Activated CD4-positive, alpha-beta memory T cell treated with anti-CD3 and anti-CD28 coated beads, Interleukin-2, amount 10 ng/mL, durations not matched to agents 7 days and 5 days (primary cell): ENCODE measurements around the gene OLIG3. TPM values are rescaled to one million over a fixed set of nuclear protein-coding genes. Genes with fewer than 3 reads are reported as not detected.

Experiments
- CTCF ChIA-PET: fragments of 350-600 bp; sonication (Branson Sonifier 250); formaldehyde crosslinking; loops from one replicate; lab custom pipeline; 2021; ENCODE audit warnings: antibody characterized with exemption, inconsistent platforms; lab: Charles Lee
- POLR2A ChIA-PET: fragments of 350-600 bp; sonication (Branson Sonifier 250); formaldehyde crosslinking; loops from one replicate; lab custom pipeline; 2021; ENCODE audit warnings: antibody characterized with exemption; lab: Charles Lee
- DNase-seq: peaks from one replicate; pipeline ENCODE4 v3.0.0-alpha.2; 2020
- H3K27ac Mint-ChIP-seq: one replicate; pipeline ENCODE4 v1.8.0; 2021; ENCODE audit warnings: mild to moderate bottlenecking, mixed read lengths
- H3K27me3 Mint-ChIP-seq: one replicate; pipeline ENCODE4 v1.8.0; 2021; ENCODE audit warnings: mixed read lengths
- H3K36me3 Mint-ChIP-seq: one replicate; pipeline ENCODE4 v1.8.0; 2021; ENCODE audit warnings: low read depth, mixed read lengths
- H3K4me1 Mint-ChIP-seq: one replicate; pipeline ENCODE4 v1.8.0; 2021; ENCODE audit warnings: mixed read lengths
- H3K4me3 Mint-ChIP-seq: one replicate; pipeline ENCODE4 v1.8.0; 2021; ENCODE audit warnings: mild to moderate bottlenecking, mixed read lengths
- H3K9me3 Mint-ChIP-seq: one replicate; pipeline ENCODE4 v1.8.0; 2021; ENCODE audit warnings: mixed read lengths
- total RNA-seq, 2 experiments: library from RNA; stranded (reverse); gene quantifications; one replicate each; pipeline ENCODE4 v1.2.3, GENCODE V29; 2021

The OLIG3 gene
- total RNA-seq, 2 experiments from 2014 or later, result 0.45 TPM

- ChIA-PET CTCF (no interaction called here), POLR2A (no interaction called here)
- no peak for DNase-seq
- Mint-ChIP-seq H3K27ac (no peak overlapping the region), H3K27me3 (peaks cover 37% of the 10 kb centered on the region), H3K9me3 (no peaks in the 10 kb centered on the region), H3K4me3 (no peak overlapping the region), H3K4me1 (no peaks in the 10 kb centered on the region), H3K36me3 (no peaks in the 10 kb centered on the region)
These were observed 19.1 kb downstream of the OLIG3 start for GRCh38 chr6:137475103-137475502.

GRCh38 chr6:137473598-137473997 lies 20.6 kb downstream of the OLIG3 start:
- no peak overlapping the region for H3K27ac Mint-ChIP-seq
- no peaks in the 10 kb centered on the region for H3K4me1 Mint-ChIP-seq
- no peak overlapping the region for H3K4me3 Mint-ChIP-seq
- no peaks in the 10 kb centered on the region for H3K36me3 Mint-ChIP-seq
- ChIA-PET POLR2A (no interaction called here), CTCF (no interaction called here)
- H3K9me3 Mint-ChIP-seq, result no peaks in the 10 kb centered on the region
- peaks cover 35% of the 10 kb centered on the region for H3K27me3 Mint-ChIP-seq
- no peak for DNase-seq

GRCh38 chr6:137472641-137473137 lies 21.5 kb downstream of the OLIG3 start:
- Mint-ChIP-seq H3K9me3 (no peaks in the 10 kb centered on the region), H3K27me3 (peaks cover 33% of the 10 kb centered on the region), H3K36me3 (no peaks in the 10 kb centered on the region), H3K4me1 (no peaks in the 10 kb centered on the region), H3K27ac (no peak overlapping the region), H3K4me3 (no peak overlapping the region)
- ChIA-PET POLR2A (no interaction called here), CTCF (no interaction called here)
- DNase-seq, result no peak

GRCh38 chr6:137471986-137472385 lies 22.2 kb downstream of the OLIG3 start:
- peaks cover 28% of the 10 kb centered on the region for H3K27me3 Mint-ChIP-seq
- ChIA-PET POLR2A (no interaction called here), CTCF (no interaction called here)
- no peaks in the 10 kb centered on the region for H3K9me3 Mint-ChIP-seq
- no peaks in the 10 kb centered on the region for H3K4me1 Mint-ChIP-seq
- H3K4me3 Mint-ChIP-seq, result no peak overlapping the region
- no peak overlapping the region for H3K27ac Mint-ChIP-seq
- no peak for DNase-seq
- H3K36me3 Mint-ChIP-seq, result no peaks in the 10 kb centered on the region

- ChIA-PET POLR2A (no interaction called here), CTCF (no interaction called here)
- Mint-ChIP-seq H3K27ac (no peak overlapping the region), H3K4me3 (no peak overlapping the region), H3K9me3 (no peaks in the 10 kb centered on the region), H3K36me3 (no peaks in the 10 kb centered on the region), H3K27me3 (peaks cover 26% of the 10 kb centered on the region), H3K4me1 (no peaks in the 10 kb centered on the region)
- no peak for DNase-seq
These were observed 22.7 kb downstream of the OLIG3 start for GRCh38 chr6:137471497-137471896.

- CTCF ChIA-PET, result no interaction called here
- DNase-seq, result no peak
- no peak overlapping the region for H3K27ac Mint-ChIP-seq
- no peaks in the 10 kb centered on the region for H3K36me3 Mint-ChIP-seq
- no peaks in the 10 kb centered on the region for H3K9me3 Mint-ChIP-seq
- peaks cover 13% of the 10 kb centered on the region for H3K27me3 Mint-ChIP-seq
- POLR2A ChIA-PET, result no interaction called here
- no peaks in the 10 kb centered on the region for H3K4me1 Mint-ChIP-seq
- no peak overlapping the region for H3K4me3 Mint-ChIP-seq
These were observed 27.0 kb downstream of the OLIG3 start for GRCh38 chr6:137467211-137467610.

GRCh38 chr6:137465378-137466009 lies 28.7 kb downstream of the OLIG3 start:
- H3K27ac Mint-ChIP-seq, result no peak overlapping the region
- no peak overlapping the region for H3K4me3 Mint-ChIP-seq
- POLR2A ChIA-PET, result no interaction called here

GRCh38 chr6:137452333-137452894 lies 41.8 kb downstream of the OLIG3 start:
- Mint-ChIP-seq H3K9me3 (no peaks in the 10 kb centered on the region), H3K27ac (no peak overlapping the region), H3K27me3 (peaks cover 10% of the 10 kb centered on the region), H3K4me3 (no peak overlapping the region), H3K36me3 (no peaks in the 10 kb centered on the region), H3K4me1 (no peaks in the 10 kb centered on the region)
- DNase-seq, result no peak
- POLR2A ChIA-PET, result no interaction called here
- CTCF ChIA-PET, result no interaction called here

More at GRCh38 chr6:137465378-137466009, 28.7 kb downstream of the OLIG3 start:
- DNase-seq, result no peak
- H3K9me3 Mint-ChIP-seq, result no peaks in the 10 kb centered on the region
- CTCF ChIA-PET, result no interaction called here
- no peaks in the 10 kb centered on the region for H3K4me1 Mint-ChIP-seq
- H3K27me3 Mint-ChIP-seq, result peaks cover 10% of the 10 kb centered on the region
- H3K36me3 Mint-ChIP-seq, result no peaks in the 10 kb centered on the region

GRCh38 chr6:137443901-137444300 lies 50.3 kb downstream of the OLIG3 start:
- Mint-ChIP-seq H3K4me1 (peaks cover 5% of the 10 kb centered on the region), H3K4me3 (no peak overlapping the region), H3K27ac (no peak overlapping the region), H3K9me3 (peaks cover 7% of the 10 kb centered on the region), H3K36me3 (no peaks in the 10 kb centered on the region), H3K27me3 (peaks cover 13% of the 10 kb centered on the region)
- ChIA-PET CTCF (no interaction called here), POLR2A (no interaction called here)
- no peak for DNase-seq
